ENCODE results near the gene TMEM117. TPM values are rescaled to one million over a fixed set of nuclear protein-coding genes. Genes with fewer than 3 reads are reported as not detected.
"Not testable (repeated sequence)": the region's sequence is repeated elsewhere in the genome, so short reads cannot be mapped to it uniquely, and the experiment has no call there.

TMEM117 gene
- polyA plus RNA-seq, 1 donor: 14.9 TPM

DNA sequence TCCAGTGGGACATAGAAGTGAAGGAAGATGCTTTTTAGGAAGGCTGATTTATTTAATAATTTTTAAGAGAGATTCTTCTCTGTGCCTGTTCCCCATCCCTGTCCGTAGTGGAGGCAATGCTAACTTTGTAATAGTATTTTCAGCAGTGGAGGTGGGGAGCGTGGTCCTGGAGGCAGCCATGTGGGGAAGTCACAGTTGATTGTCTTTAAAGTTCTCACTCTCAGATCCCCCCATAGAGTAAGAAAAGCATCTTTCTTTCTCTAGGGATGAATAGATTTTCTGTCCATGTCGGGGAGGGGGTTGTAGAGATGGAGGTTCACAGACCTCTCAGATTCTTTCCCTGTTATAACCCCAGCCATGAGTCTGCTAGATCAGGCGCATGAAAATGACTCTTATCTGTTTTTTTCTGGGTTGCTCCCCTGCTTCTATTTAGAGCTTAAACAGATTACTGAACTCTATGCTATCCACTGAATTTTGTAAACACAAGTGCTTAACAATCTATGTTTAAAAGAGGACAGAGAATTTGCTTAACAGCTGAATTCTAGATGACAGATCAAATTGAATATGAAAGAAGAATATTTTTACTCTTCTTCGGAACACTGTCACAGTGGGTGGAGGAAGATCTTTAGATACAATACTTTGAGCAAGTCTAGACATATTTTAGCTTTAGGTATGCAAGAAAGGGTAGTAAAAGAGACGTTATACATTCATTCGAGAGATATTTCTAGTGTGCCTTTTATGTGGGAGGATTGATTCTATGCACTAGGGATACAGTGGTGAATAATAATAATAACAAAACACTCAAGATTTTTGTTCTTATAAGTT lies 25.3 kb downstream of the TMEM117 start:
- no peak for DNase-seq
- H3K4me3 ChIP-seq (ENCODE audit: low read length): no peak overlapping the region
- H3K36me3 ChIP-seq (ENCODE audit: control insufficient read depth, insufficient read depth, low read length): no peaks in the 10 kb centered on the region
- 86% methylated on average over 2 of the region's 7 CpGs for WGBS (ENCODE audit: insufficient coverage, low lambda C conversion rate)
- no peak overlapping the region for H3K27ac ChIP-seq (ENCODE audit: low read length)
- H3K27me3 ChIP-seq (ENCODE audit: control insufficient read depth, insufficient read depth, low read length): no peaks in the 10 kb centered on the region
- H3K4me1 ChIP-seq (ENCODE audit: control insufficient read depth, insufficient read depth, low read length): no peaks in the 10 kb centered on the region
- H3K9me3 ChIP-seq (ENCODE audit: control insufficient read depth, low read depth, low read length): peaks cover 7% of the 10 kb centered on the region

DNA sequence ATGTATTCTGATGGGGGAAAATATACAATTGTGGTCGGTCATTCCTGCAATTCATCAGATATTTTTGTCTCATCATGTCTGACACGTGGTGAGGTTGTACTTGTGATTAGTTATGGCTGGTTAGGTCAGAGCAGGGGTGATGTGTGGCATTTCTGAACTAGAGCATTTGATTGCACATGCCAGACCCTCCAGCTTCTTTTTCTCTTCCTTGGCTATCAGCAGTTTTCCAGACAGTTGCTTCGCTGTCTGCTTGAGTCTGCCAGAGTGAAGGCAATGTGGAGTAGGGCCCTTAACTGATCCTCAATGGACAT lies 25.9 kb downstream of the TMEM117 start:
- H3K9me3 ChIP-seq (ENCODE audit: control insufficient read depth, low read depth, low read length): peaks cover 7% of the 10 kb centered on the region
- no peaks in the 10 kb centered on the region for H3K27me3 ChIP-seq (ENCODE audit: control insufficient read depth, insufficient read depth, low read length)
- no peak overlapping the region for H3K27ac ChIP-seq (ENCODE audit: low read length)
- H3K4me3 ChIP-seq (ENCODE audit: low read length): no peak overlapping the region
- no peak for DNase-seq
- H3K4me1 ChIP-seq (ENCODE audit: control insufficient read depth, insufficient read depth, low read length): no peaks in the 10 kb centered on the region
- no peaks in the 10 kb centered on the region for H3K36me3 ChIP-seq (ENCODE audit: control insufficient read depth, insufficient read depth, low read length)
- no CpG with 5 or more reads among the region's 3 CpGs for WGBS (ENCODE audit: insufficient coverage, low lambda C conversion rate)

GRCh38 chr12:43863770-43864366 lies 28.0 kb downstream of the TMEM117 start:
- Histone ChIP-seq H3K4me3 (ENCODE audit: low read length) (no peak overlapping the region), H3K27ac (ENCODE audit: low read length) (no peak overlapping the region), H3K4me1 (ENCODE audit: control insufficient read depth, insufficient read depth, low read length) (no peaks in the 10 kb centered on the region), H3K9me3 (ENCODE audit: control insufficient read depth, low read depth, low read length) (peaks cover 7% of the 10 kb centered on the region), H3K27me3 (ENCODE audit: control insufficient read depth, insufficient read depth, low read length) (no peaks in the 10 kb centered on the region), H3K36me3 (ENCODE audit: control insufficient read depth, insufficient read depth, low read length) (no peaks in the 10 kb centered on the region)
- no peak for DNase-seq
- no CpG with 5 or more reads among the region's 23 CpGs for WGBS (ENCODE audit: insufficient coverage, low lambda C conversion rate)

- WGBS (ENCODE audit: insufficient coverage, low lambda C conversion rate): no CpG with 5 or more reads among the region's 5 CpGs
- H3K9me3 ChIP-seq (ENCODE audit: control insufficient read depth, low read depth, low read length); H3K4me3 ChIP-seq (ENCODE audit: low read length); H3K27ac ChIP-seq (ENCODE audit: low read length); DNase-seq; H3K4me1 ChIP-seq (ENCODE audit: control insufficient read depth, insufficient read depth, low read length); H3K27me3 ChIP-seq (ENCODE audit: control insufficient read depth, insufficient read depth, low read length); H3K36me3 ChIP-seq (ENCODE audit: control insufficient read depth, insufficient read depth, low read length): not testable (repeated sequence)
These were observed 28.7 kb downstream of the TMEM117 start for GRCh38 chr12:43864557-43864956.

GRCh38 chr12:43869184-43869583 lies 33.3 kb downstream of the TMEM117 start:
- Histone ChIP-seq H3K4me3 (ENCODE audit: low read length) (no peak overlapping the region), H3K9me3 (ENCODE audit: control insufficient read depth, low read depth, low read length) (no peaks in the 10 kb centered on the region), H3K4me1 (ENCODE audit: control insufficient read depth, insufficient read depth, low read length) (no peaks in the 10 kb centered on the region), H3K27ac (ENCODE audit: low read length) (no peak overlapping the region), H3K27me3 (ENCODE audit: control insufficient read depth, insufficient read depth, low read length) (no peaks in the 10 kb centered on the region), H3K36me3 (ENCODE audit: control insufficient read depth, insufficient read depth, low read length) (no peaks in the 10 kb centered on the region)
- no peak for DNase-seq
- WGBS (ENCODE audit: insufficient coverage, low lambda C conversion rate): no CpG with 5 or more reads among the region's 1 CpG

DNA sequence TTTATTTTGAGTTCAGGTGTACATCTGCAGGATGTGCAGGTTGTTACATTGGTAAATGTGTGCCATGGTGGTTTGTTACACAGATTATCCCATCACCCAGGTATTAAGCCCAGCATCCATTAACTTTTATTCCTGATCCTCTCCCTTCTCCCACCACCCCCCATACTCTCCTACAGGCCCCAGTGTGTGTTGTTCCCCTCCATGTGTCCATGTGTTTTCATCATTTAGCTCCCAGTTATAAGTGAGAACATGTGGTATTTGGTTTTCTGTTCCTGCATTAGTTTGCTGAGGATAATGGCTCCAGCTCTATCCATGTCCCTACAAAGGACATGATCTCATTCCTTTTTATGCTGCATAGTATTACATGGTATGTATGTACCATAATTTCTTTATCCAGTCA lies 33.9 kb downstream of the TMEM117 start:
- H3K4me3 ChIP-seq (ENCODE audit: low read length); H3K36me3 ChIP-seq (ENCODE audit: control insufficient read depth, insufficient read depth, low read length); H3K9me3 ChIP-seq (ENCODE audit: control insufficient read depth, low read depth, low read length); H3K27me3 ChIP-seq (ENCODE audit: control insufficient read depth, insufficient read depth, low read length); DNase-seq; H3K4me1 ChIP-seq (ENCODE audit: control insufficient read depth, insufficient read depth, low read length); H3K27ac ChIP-seq (ENCODE audit: low read length): not testable (repeated sequence)

- no CpG with 5 or more reads among the region's 2 CpGs for WGBS (ENCODE audit: insufficient coverage, low lambda C conversion rate)
- DNase-seq; H3K36me3 ChIP-seq (ENCODE audit: control insufficient read depth, insufficient read depth, low read length): not testable (repeated sequence)
These were observed 35.4 kb downstream of the TMEM117 start for GRCh38 chr12:43871258-43871657.

DNA sequence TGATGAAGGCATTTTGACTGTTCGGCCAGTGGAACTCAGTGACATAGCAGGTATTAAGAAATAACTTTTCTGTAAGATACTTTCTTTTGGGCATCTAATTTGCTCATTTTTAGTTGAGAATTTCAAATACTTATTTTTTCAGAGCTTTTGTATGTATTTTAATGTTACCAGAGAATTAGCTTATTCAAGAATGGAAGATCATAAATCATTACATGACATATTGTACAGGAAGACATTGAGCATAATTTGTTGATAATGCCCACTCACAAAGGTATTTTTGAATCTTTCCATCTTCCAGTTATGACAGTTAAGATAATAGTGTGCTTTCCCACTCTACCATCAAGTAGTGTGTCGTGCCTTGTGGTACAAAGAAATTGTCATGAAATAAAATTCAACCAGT lies 36.5 kb downstream of the TMEM117 start:
- Histone ChIP-seq H3K4me1 (ENCODE audit: control insufficient read depth, insufficient read depth, low read length) (no peaks in the 10 kb centered on the region), H3K9me3 (ENCODE audit: control insufficient read depth, low read depth, low read length) (no peaks in the 10 kb centered on the region), H3K4me3 (ENCODE audit: low read length) (no peak overlapping the region), H3K27ac (ENCODE audit: low read length) (no peak overlapping the region), H3K36me3 (ENCODE audit: control insufficient read depth, insufficient read depth, low read length) (no peaks in the 10 kb centered on the region), H3K27me3 (ENCODE audit: control insufficient read depth, insufficient read depth, low read length) (no peaks in the 10 kb centered on the region)
- WGBS (ENCODE audit: insufficient coverage, low lambda C conversion rate): 100% methylated on average over 1 of the region's 2 CpGs
- DNase-seq: no peak

More at GRCh38 chr12:43871258-43871657, 35.4 kb downstream of the TMEM117 start:
- not testable (repeated sequence) for H3K4me1 ChIP-seq (ENCODE audit: control insufficient read depth, insufficient read depth, low read length); H3K27ac ChIP-seq (ENCODE audit: low read length); H3K4me3 ChIP-seq (ENCODE audit: low read length); H3K9me3 ChIP-seq (ENCODE audit: control insufficient read depth, low read depth, low read length); H3K27me3 ChIP-seq (ENCODE audit: control insufficient read depth, insufficient read depth, low read length)

DNA sequence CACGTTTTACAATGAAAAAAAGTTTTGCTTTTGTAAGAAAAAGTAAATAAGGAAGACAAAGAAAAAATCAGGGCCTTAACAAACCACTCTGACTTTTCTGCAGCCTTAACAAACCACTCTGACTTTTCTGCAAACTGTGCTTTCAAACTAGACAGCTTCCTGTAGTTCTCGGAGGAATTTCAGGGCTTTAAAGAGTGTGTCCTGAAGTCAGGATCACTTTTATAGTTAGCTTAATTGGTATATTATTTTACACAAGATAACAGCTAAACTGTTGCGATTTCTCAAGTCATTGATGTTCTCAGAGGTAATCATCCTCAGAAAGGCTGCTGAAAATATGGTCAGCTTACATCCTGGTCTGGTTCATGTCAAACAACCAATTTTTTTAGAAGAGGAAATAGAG lies 42.2 kb downstream of the TMEM117 start:
- DNase-seq: no peak
- no peaks in the 10 kb centered on the region for H3K4me1 ChIP-seq (ENCODE audit: control insufficient read depth, insufficient read depth, low read length)
- H3K36me3 ChIP-seq (ENCODE audit: control insufficient read depth, insufficient read depth, low read length): no peaks in the 10 kb centered on the region
- no peak overlapping the region for H3K27ac ChIP-seq (ENCODE audit: low read length)
- H3K9me3 ChIP-seq (ENCODE audit: control insufficient read depth, low read depth, low read length): no peaks in the 10 kb centered on the region
- H3K27me3 ChIP-seq (ENCODE audit: control insufficient read depth, insufficient read depth, low read length): no peaks in the 10 kb centered on the region
- 80% methylated on average over 2 of the region's 3 CpGs for WGBS (ENCODE audit: insufficient coverage, low lambda C conversion rate)
- H3K4me3 ChIP-seq (ENCODE audit: low read length): no peak overlapping the region

DNA sequence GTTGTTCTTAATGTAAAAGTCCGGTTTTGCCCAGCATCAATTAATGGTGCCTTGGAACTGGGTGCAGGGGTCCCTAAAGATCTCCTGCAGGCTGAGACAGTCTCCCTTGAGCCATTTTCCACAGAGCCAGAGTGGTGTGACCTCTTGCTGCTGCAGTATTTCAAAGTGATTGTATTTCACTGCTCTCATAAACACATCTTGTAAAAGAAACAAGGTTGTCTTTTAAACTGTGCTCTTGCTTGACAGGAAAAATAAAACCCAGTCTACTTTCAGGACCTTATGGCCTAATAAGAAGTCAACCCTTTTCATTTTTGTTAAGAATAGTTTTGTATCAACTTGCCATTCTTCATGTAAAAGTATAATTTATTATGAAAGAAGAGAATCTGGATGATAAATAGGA lies 44.7 kb downstream of the TMEM117 start:
- H3K27me3 ChIP-seq (ENCODE audit: control insufficient read depth, insufficient read depth, low read length): no peaks in the 10 kb centered on the region
- WGBS (ENCODE audit: insufficient coverage, low lambda C conversion rate): no CpG with 5 or more reads among the region's 1 CpG
- H3K27ac ChIP-seq (ENCODE audit: low read length): no peak overlapping the region
- no peaks in the 10 kb centered on the region for H3K9me3 ChIP-seq (ENCODE audit: control insufficient read depth, low read depth, low read length)
- H3K36me3 ChIP-seq (ENCODE audit: control insufficient read depth, insufficient read depth, low read length): no peaks in the 10 kb centered on the region
- no peak overlapping the region for H3K4me3 ChIP-seq (ENCODE audit: low read length)
- H3K4me1 ChIP-seq (ENCODE audit: control insufficient read depth, insufficient read depth, low read length): no peaks in the 10 kb centered on the region
- DNase-seq: no peak
